ENCODE results near the gene SIL1.

Gene SIL1

GRCh38 chr5:138953387-138954256, 244.5 kb downstream of the SIL1 start:
- no peak for TF ChIP-seq CTCF (IDR thresholded peaks at IDR 0.05; ENCODE audit: low read depth, low read length, poor library complexity, severe bottlenecking)
- no peak for TF ChIP-seq EZH2phosphoT487 (IDR thresholded peaks at IDR 0.05; ENCODE audit: borderline replicate concordance, low read length)
- Histone ChIP-seq H4K20me1 (ENCODE audit: control insufficient read depth, insufficient read depth, low read depth, low read length) (no peaks in the 10 kb centered on the region), H3K27me3 (ENCODE audit: control insufficient read depth, low read length) (no peaks in the 10 kb centered on the region), H3K4me1 (ENCODE audit: control insufficient read depth, low read length) (peaks cover 6% of the 10 kb centered on the region), H3K9me3 (ENCODE audit: control insufficient read depth, insufficient read depth, low read length) (no peaks in the 10 kb centered on the region), H3F3A (ENCODE audit: control insufficient read depth, insufficient read depth) (no peaks in the 10 kb centered on the region), H3K4me3 (ENCODE audit: low read length) (no peak overlapping the region), H3K4me2 (ENCODE audit: low read length) (no peak overlapping the region), H3K36me3 (ENCODE audit: control insufficient read depth, low read length) (no peaks in the 10 kb centered on the region), H3K79me2 (ENCODE audit: control insufficient read depth, low read length) (no peaks in the 10 kb centered on the region), H3K9me2 (replicated peaks; ENCODE audit: control insufficient read depth, low read length) (no peaks in the 10 kb centered on the region), H3K27ac (ENCODE audit: low read depth, low read length) (no peak overlapping the region)

- Histone ChIP-seq H3K4me1 (ENCODE audit: control insufficient read depth, low read length) (peaks cover 6% of the 10 kb centered on the region), H3K27me3 (ENCODE audit: control insufficient read depth, low read length) (no peaks in the 10 kb centered on the region), H4K20me1 (ENCODE audit: control insufficient read depth, insufficient read depth, low read depth, low read length) (no peaks in the 10 kb centered on the region), H3K79me2 (ENCODE audit: control insufficient read depth, low read length) (no peaks in the 10 kb centered on the region), H3K9me3 (ENCODE audit: control insufficient read depth, insufficient read depth, low read length) (no peaks in the 10 kb centered on the region), H3K36me3 (ENCODE audit: control insufficient read depth, low read length) (no peaks in the 10 kb centered on the region), H3K9me2 (replicated peaks; ENCODE audit: control insufficient read depth, low read length) (no peaks in the 10 kb centered on the region), H3K27ac (ENCODE audit: low read depth, low read length) (no peak overlapping the region), H3F3A (ENCODE audit: control insufficient read depth, insufficient read depth) (no peaks in the 10 kb centered on the region), H3K4me2 (ENCODE audit: low read length) (no peak overlapping the region), H3K4me3 (ENCODE audit: low read length) (no peak overlapping the region)
- TF ChIP-seq EZH2phosphoT487 (IDR thresholded peaks at IDR 0.05; ENCODE audit: borderline replicate concordance, low read length): no peak
- no peak for TF ChIP-seq CTCF (IDR thresholded peaks at IDR 0.05; ENCODE audit: low read depth, low read length, poor library complexity, severe bottlenecking)
Measured at GRCh38 chr5:138952962-138953361, 245.2 kb downstream of the SIL1 start.

- Histone ChIP-seq H3K9me3 (ENCODE audit: control insufficient read depth, insufficient read depth, low read length) (no peaks in the 10 kb centered on the region), H4K20me1 (ENCODE audit: control insufficient read depth, insufficient read depth, low read depth, low read length) (no peaks in the 10 kb centered on the region), H3K79me2 (ENCODE audit: control insufficient read depth, low read length) (no peaks in the 10 kb centered on the region), H3K9me2 (replicated peaks; ENCODE audit: control insufficient read depth, low read length) (no peaks in the 10 kb centered on the region), H3K4me2 (ENCODE audit: low read length) (no peak overlapping the region), H3K27me3 (ENCODE audit: control insufficient read depth, low read length) (no peaks in the 10 kb centered on the region), H3K4me1 (ENCODE audit: control insufficient read depth, low read length) (peaks cover 6% of the 10 kb centered on the region), H3K27ac (ENCODE audit: low read depth, low read length) (no peak overlapping the region), H3K4me3 (ENCODE audit: low read length) (no peak overlapping the region), H3K36me3 (ENCODE audit: control insufficient read depth, low read length) (no peaks in the 10 kb centered on the region), H3F3A (ENCODE audit: control insufficient read depth, insufficient read depth) (no peaks in the 10 kb centered on the region)
- no peak for TF ChIP-seq EZH2phosphoT487 (IDR thresholded peaks at IDR 0.05; ENCODE audit: borderline replicate concordance, low read length)
Measured at GRCh38 chr5:138951986-138952735, 246.0 kb downstream of the SIL1 start.
